VCaP (cell line): ENCODE measurements around the gene HS1BP3.

Source experiments
- H3K27ac ChIP-seq: fragments of 450-650 bp; 2 replicates; pipeline ENCODE4 v1.5.1; 2017
- CTCF ChIP-seq: fragments of 450-650 bp; conservative IDR thresholded peaks from 2 replicates; pipeline ENCODE4 v1.5.1; 2017; ENCODE audit warnings: mild to moderate bottlenecking, moderate library complexity

The HS1BP3 gene

GRCh38 chr2:20642055-20642971, 8.6 kb downstream of the HS1BP3 start:
- TF ChIP-seq CTCF, result peak; percentile 95

GRCh38 chr2:20641123-20641985, 9.5 kb downstream of the HS1BP3 start:
- H3K27ac ChIP-seq, result no peak overlapping the region
- no peak for TF ChIP-seq CTCF

More at GRCh38 chr2:20642055-20642971, 8.6 kb downstream of the HS1BP3 start:
- no peak overlapping the region for H3K27ac ChIP-seq

GRCh38 chr2:20640411-20641122, 10.3 kb downstream of the HS1BP3 start:
- H3K27ac ChIP-seq, result no peak overlapping the region
- TF ChIP-seq CTCF, result no peak

GRCh38 chr2:20638646-20639430, 12.1 kb downstream of the HS1BP3 start:
- no peak for TF ChIP-seq CTCF
- no peak overlapping the region for H3K27ac ChIP-seq

GRCh38 chr2:20638014-20638413, 12.9 kb downstream of the HS1BP3 start:
- no peak for TF ChIP-seq CTCF
- no peak overlapping the region for H3K27ac ChIP-seq

- no peak overlapping the region for H3K27ac ChIP-seq
Observed at GRCh38 chr2:20637147-20637546, 13.8 kb downstream of the HS1BP3 start.

More at GRCh38 chr2:20637147-20637546, 13.8 kb downstream of the HS1BP3 start:
- no peak for TF ChIP-seq CTCF
